HCT116 (cell line): Measurements from ENCODE around the gene DMXL1. TPM values are rescaled to one million over a fixed set of nuclear protein-coding genes. Genes with fewer than 3 reads are reported as not detected.
A peak's percentile ranks its signal among the peaks of the same experiment; 100 is the strongest.

Experiments used
- ATAC-seq: fragments of 200-7000 bp; cut with Tn5 transposase; 2 replicates; pipeline ENCODE4 v1.9.1; 2020; ENCODE audit warnings: mild to moderate bottlenecking, moderate library complexity
- BruUV-seq: library from RNA; stranded (reverse); fragments of 400-500 nt; replicated peaks from 2 replicates; lab custom pipeline; 2021; lab: Mats Ljungman, UMichigan
- CTCF ChIA-PET: fragments of 300-600 bp; sonication (Branson Sonifier 250); formaldehyde crosslinking; loops from one replicate; lab custom pipeline; 2021; ENCODE audit warnings: antibody characterized with exemption; lab: Charles Lee
- POLR2A ChIA-PET: fragments of 300-600, 350-600 bp; sonication (Branson Sonifier 250); formaldehyde crosslinking; loops from one replicate; lab custom pipeline; 2021; ENCODE audit warnings: antibody characterized with exemption; lab: Charles Lee
- RAD21 ChIA-PET, 2 experiments: fragments of 300-600 bp; sonication (Branson Sonifier 250); formaldehyde crosslinking; loops; one replicate each; lab custom pipeline; 2023; ENCODE audit warnings: low total read pairs in 2 of 2; ENCODE audit not compliant: uncharacterized antibody in 2 of 2, unreplicated experiment in 2 of 2, low non-redundant PET in 1 of 2; lab: Charles Lee
- DNase-seq: peaks from one replicate; pipeline ENCODE4 v3.0.0-alpha.2; 2010; ENCODE audit warnings: low read depth, low spot score
- H2AFZ ChIP-seq: fragments of 200-600 bp; shearing (Covaris generic), sonication (generic); 2 replicates; pipeline ENCODE4 v1.6.1; 2017; ENCODE audit warnings: low read depth, mixed run types, mixed read lengths, antibody characterized with exemption, low read length; ENCODE audit not compliant: poor library complexity, severe bottlenecking
- H3K27ac ChIP-seq: 2 replicates; pipeline ENCODE4 v1.5.1; 2012; ENCODE audit warnings: low read depth, low read length
- H3K27me3 ChIP-seq: fragments of 200-600 bp; sonication (generic); 2 replicates; pipeline ENCODE4 v1.6.1; 2016; ENCODE audit warnings: mixed run types, low read length, mixed read lengths; ENCODE audit not compliant: insufficient read depth
- H3K36me3 ChIP-seq, 2 experiments: fragments of 200-500 bp in 1 of 2; fragments of 200-600 bp in 1 of 2; sonication (Bioruptor generic) in 1 of 2; sonication (generic) in 1 of 2; 2 replicates each; pipeline versions ENCODE4 v1.5.1 to v1.6.1; 2014 to 2016; ENCODE audit warnings: low read length in 2 of 2, inconsistent platforms in 1 of 2, mixed read lengths in 1 of 2, mixed run types in 1 of 2; ENCODE audit not compliant: insufficient read depth in 2 of 2, control insufficient read depth in 1 of 2
- H3K4me1 ChIP-seq, 2 experiments: fragments of 200-600 bp in 1 of 2; sonication (generic) in 1 of 2; 2 replicates each; pipeline versions ENCODE4 v1.5.1 to v1.6.1; 2012 to 2017; ENCODE audit warnings: low read length in 2 of 2, inconsistent platforms in 1 of 2, mild to moderate bottlenecking in 1 of 2, mixed read lengths in 1 of 2, mixed run types in 1 of 2, moderate library complexity in 1 of 2; ENCODE audit not compliant: insufficient read depth in 2 of 2, control insufficient read depth in 1 of 2
- H3K4me2 ChIP-seq: fragments of 200-600 bp; sonication (generic); 2 replicates; pipeline ENCODE4 v1.6.1; 2017; ENCODE audit warnings: mixed run types, low read length, mixed read lengths
- H3K4me3 ChIP-seq, 2 experiments: fragments of 200-600 bp in 1 of 2; sonication (generic) in 1 of 2; replicated peaks in 1 of 2; 2 replicates each; pipeline ENCODE4 v1.5.1; 2011 to 2016; ENCODE audit warnings: low read length in 2 of 2, control low read depth in 1 of 2, low read depth in 1 of 2, mild to moderate bottlenecking in 1 of 2, mixed read lengths in 1 of 2, mixed run types in 1 of 2
- H3K79me2 ChIP-seq: fragments of 200-600 bp; sonication (generic); 2 replicates; pipeline ENCODE4 v1.6.1; 2017; ENCODE audit warnings: mild to moderate bottlenecking, mixed run types, low read length, moderate library complexity, mixed read lengths; ENCODE audit not compliant: insufficient read depth
- H3K9ac ChIP-seq: fragments of 200-600 bp; sonication (generic); 2 replicates; pipeline ENCODE4 v1.6.1; 2016; ENCODE audit warnings: low read length, mixed read lengths
- H3K9me2 ChIP-seq: fragments of 200-600 bp; sonication (generic), shearing (Covaris generic); 2 replicates; pipeline ENCODE4 v1.6.1; 2017; ENCODE audit warnings: mixed run types, mild to moderate bottlenecking, moderate library complexity; ENCODE audit not compliant: insufficient read depth
- H3K9me3 ChIP-seq, 2 experiments: fragments of 200-500 bp in 1 of 2; fragments of 200-600 bp in 1 of 2; sonication (Bioruptor generic) in 1 of 2; sonication (generic) in 1 of 2; 2 replicates each; pipeline ENCODE4 v1.6.1; 2014 to 2017; ENCODE audit warnings: low read length in 2 of 2, mixed read lengths in 2 of 2, inconsistent platforms in 1 of 2, low read depth in 1 of 2, mild to moderate bottlenecking in 1 of 2, mixed run types in 1 of 2, moderate library complexity in 1 of 2; ENCODE audit not compliant: control insufficient read depth in 1 of 2, insufficient read depth in 1 of 2
- H4K20me1 ChIP-seq: fragments of 200-600 bp; sonication (generic), shearing (Covaris generic); 2 replicates; pipeline ENCODE4 v1.6.1; 2017; ENCODE audit warnings: mixed run types, mild to moderate bottlenecking, moderate library complexity; ENCODE audit not compliant: insufficient read depth
- ATF3 ChIP-seq: IDR thresholded peaks from 2 replicates; pipeline ENCODE4 v1.6.1; 2012
- CBX3 ChIP-seq: IDR thresholded peaks from 2 replicates; pipeline ENCODE4 v1.6.1; 2012; ENCODE audit warnings: low read depth
- CEBPB ChIP-seq: IDR thresholded peaks from 2 replicates; pipeline ENCODE4 v1.6.1; 2012; ENCODE audit warnings: low read depth
- CTCF ChIP-seq, 3 experiments: fragments of 200-600 bp in 1 of 3; sonication (generic) in 1 of 3; IDR thresholded peaks in 2 of 3; conservative IDR thresholded peaks in 1 of 3; 2 replicates each; pipeline ENCODE4 v1.5.1; 2012 to 2017; ENCODE audit warnings: low read depth in 2 of 3, low read length in 2 of 3, antibody characterized with exemption in 1 of 3, borderline replicate concordance in 1 of 3, control low read depth in 1 of 3, mild to moderate bottlenecking in 1 of 3, mixed read lengths in 1 of 3, mixed run types in 1 of 3, moderate library complexity in 1 of 3; ENCODE audit not compliant: insufficient read depth in 1 of 3
- EGR1 ChIP-seq: IDR thresholded peaks from 2 replicates; pipeline ENCODE4 v1.6.1; 2012; ENCODE audit warnings: low read depth
- EZH2 ChIP-seq: fragments of 200-600 bp; sonication (generic); IDR thresholded peaks from 2 replicates; pipeline ENCODE4 v1.6.1; 2017; ENCODE audit warnings: antibody characterized with exemption, mixed run types
- EZH2phosphoT487 ChIP-seq: fragments of 200-600 bp; IDR thresholded peaks from 2 replicates; pipeline ENCODE4 v1.6.1; 2018; ENCODE audit warnings: antibody characterized with exemption, borderline replicate concordance
- JUND ChIP-seq: IDR thresholded peaks from 2 replicates; pipeline ENCODE4 v1.6.1; 2012
- MAX ChIP-seq: IDR thresholded peaks from 2 replicates; pipeline ENCODE4 v1.6.1; 2012
- POLR2A ChIP-seq: IDR thresholded peaks from 2 replicates; pipeline ENCODE4 v1.7.0; 2011; ENCODE audit warnings: borderline replicate concordance; ENCODE audit not compliant: insufficient read depth, insufficient read length; ENCODE audit errors: extremely low read depth
- POLR2AphosphoS5 ChIP-seq: IDR thresholded peaks from 2 replicates; pipeline ENCODE4 v1.6.1; 2011; ENCODE audit warnings: mild to moderate bottlenecking, low read depth, low read length, moderate library complexity
- REST ChIP-seq: IDR thresholded peaks from 2 replicates; pipeline ENCODE4 v1.6.1; 2012; ENCODE audit warnings: low read depth
- SIN3A ChIP-seq: IDR thresholded peaks from 2 replicates; pipeline ENCODE4 v1.6.1; 2012; ENCODE audit warnings: low read depth
- SRF ChIP-seq: IDR thresholded peaks from 2 replicates; pipeline ENCODE4 v1.6.1; 2012; ENCODE audit warnings: low read depth
- TCF7L2 ChIP-seq: IDR thresholded peaks from 2 replicates; pipeline ENCODE4 v1.7.0; 2011; ENCODE audit warnings: borderline replicate concordance, inconsistent platforms; ENCODE audit not compliant: insufficient read depth, insufficient read length; ENCODE audit errors: extremely low read depth
- YY1 ChIP-seq: IDR thresholded peaks from 2 replicates; pipeline ENCODE4 v1.6.1; 2011; ENCODE audit warnings: low read length, low read depth, moderate library complexity, mild to moderate bottlenecking; ENCODE audit not compliant: insufficient replicate concordance; ENCODE audit errors: extremely low read depth
- ZBTB33 ChIP-seq: IDR thresholded peaks from 2 replicates; pipeline ENCODE4 v1.6.1; 2011; ENCODE audit warnings: mild to moderate bottlenecking, low read length, moderate library complexity; ENCODE audit not compliant: insufficient replicate concordance; ENCODE audit errors: extremely low read depth
- ZFX ChIP-seq: fragments of 450-650 bp; IDR thresholded peaks from 2 replicates; pipeline ENCODE4 v1.6.1; 2017
- intact Hi-C: fragments of 100-400 bp; cut with micrococcal nuclease; formaldehyde crosslinking; loops from 2 replicates; pipeline ENCODE4 v1.10.0; 2022
- total RNA-seq: library from RNA; stranded (reverse); gene quantifications from one replicate; pipeline ENCODE4 v1.2.1, GENCODE V29; 2021; ENCODE audit not compliant: unreplicated experiment

Gene DMXL1
- total RNA-seq, 1 experiment from 2014 or later, result 21.1 TPM

- Histone ChIP-seq H3K79me2 (no peaks in the 10 kb centered on the region), H3K4me1 (peaks cover 10 to 17% of the 10 kb centered on the region in 2 experiments; a peak in 3 of 4 replicates), H3K27me3 (no peaks in the 10 kb centered on the region), H3K27ac (no peak overlapping the region), H3K9me2 (no peaks in the 10 kb centered on the region), H4K20me1 (no peaks in the 10 kb centered on the region), H2AFZ (no peak overlapping the region), H3K9me3 (no peaks in the 10 kb centered on the region), H3K4me3 (no peak overlapping the region), H3K4me2 (peak overlapping the region; percentile 5; the same call in 1 of the 2 replicates), H3K36me3 (no peaks in the 10 kb centered on the region), H3K9ac (no peak overlapping the region)
- DNase-seq (no peak), ATAC-seq (no peak)
- RAD21 ChIA-PET, result no interaction called here
- no peak for TF ChIP-seq POLR2AphosphoS5
- no peak for TF ChIP-seq CEBPB
- TF ChIP-seq ZBTB33, result no peak
- no peak for TF ChIP-seq REST
- no peak for TF ChIP-seq EZH2phosphoT487
- TF ChIP-seq CTCF (IDR thresholded peaks at IDR 0.05 in 2 of 3, conservative IDR thresholded peaks at IDR 0.05 in 1 of 3; ENCODE audit: borderline replicate concordance in 1 of 3, insufficient read depth in 1 of 3, low read depth in 2 of 3, low read length in 2 of 3), result no peak
- TF ChIP-seq CBX3, result no peak
- TF ChIP-seq MAX, result no peak
- no peak for TF ChIP-seq ATF3
- TF ChIP-seq EZH2, result no peak
- no peak for TF ChIP-seq YY1
- TF ChIP-seq JUND, result no peak
- TF ChIP-seq EGR1, result no peak
- no peak for TF ChIP-seq SIN3A
- TF ChIP-seq POLR2A, result no peak
- TF ChIP-seq TCF7L2, result no peak
- no peak for TF ChIP-seq SRF
- no peak for TF ChIP-seq ZFX
- CTCF ChIA-PET, result no interaction called here
- POLR2A ChIA-PET, result no interaction called here
- intact Hi-C loops, result no loop called here
- no TSS peak for BruUV-seq
These were observed 7.1 kb upstream of the DMXL1 start for GRCh38 chr5:119063579-119064379.
